ENCODE data around the gene EDN3. TPM values are rescaled to one million over a fixed set of nuclear protein-coding genes. Genes with fewer than 3 reads are reported as not detected.

EDN3 gene
- polyA plus RNA-seq, 1 donor (not counting 4 experiments of a cell fraction or from before 2014, with no cell fraction given) = not detected

DNA sequence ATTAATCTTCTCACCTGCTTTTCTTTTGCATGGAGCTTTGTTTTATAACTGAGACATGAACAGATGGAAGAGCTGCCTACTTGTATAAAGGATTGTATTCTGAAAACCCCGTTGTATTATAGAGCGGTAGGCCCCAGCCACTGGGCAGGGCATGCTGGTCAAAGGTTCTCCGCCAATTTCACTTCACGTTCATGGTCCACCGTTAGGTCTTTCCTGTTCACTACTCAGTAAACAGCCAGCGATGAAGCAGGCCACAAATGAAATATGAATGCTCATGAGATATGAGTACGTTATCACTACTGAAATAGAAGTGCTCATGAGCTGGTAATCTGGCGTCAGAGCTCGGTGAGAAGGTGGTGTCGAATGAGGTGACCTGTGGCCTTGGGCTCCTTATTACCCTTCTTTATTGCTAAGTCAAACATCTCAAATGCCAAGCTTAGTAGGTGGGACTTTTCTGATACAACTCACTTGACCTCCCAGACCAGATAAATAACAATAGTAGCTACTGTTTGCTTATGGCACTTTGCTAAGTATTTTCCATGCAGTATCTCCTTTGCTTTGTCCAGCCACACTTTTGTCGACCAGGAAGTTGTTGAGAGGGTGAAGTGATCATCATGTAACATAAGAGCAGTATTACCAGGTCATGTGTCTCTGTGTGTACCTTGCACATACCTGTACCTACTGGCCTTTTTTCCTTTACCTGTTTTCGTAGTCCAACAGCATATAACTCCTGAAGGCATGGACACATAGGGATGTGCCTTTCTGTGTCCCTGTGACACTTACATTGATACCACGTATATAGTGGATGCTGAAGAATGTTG is 16.7 kb downstream of the EDN3 start:
- Histone ChIP-seq H3K9me3 (ENCODE audit: control insufficient read depth, low read depth, low read length) (no peaks in the 10 kb centered on the region), H3K9ac (ENCODE audit: control insufficient read depth, extremely low read depth, insufficient read depth, low read length) (no peak overlapping the region), H3K79me2 (ENCODE audit: control insufficient read depth, insufficient read depth, low read length) (no peaks in the 10 kb centered on the region), H3K4me1 (ENCODE audit: control insufficient read depth, extremely low read depth, insufficient read depth, low read length) (no peaks in the 10 kb centered on the region), H3K9me1 (ENCODE audit: control insufficient read depth, extremely low read depth, insufficient read depth, low read length) (no peaks in the 10 kb centered on the region), H3K4me3 (ENCODE audit: control insufficient read depth in 2 of 3, extremely low read depth in 1 of 3, insufficient read depth in 2 of 3, low read depth in 1 of 3, low read length in 3 of 3) (no peak overlapping the region), H3K36me3 (ENCODE audit: control insufficient read depth in 2 of 2, extremely low read depth in 1 of 2, insufficient read depth in 2 of 2, low read length in 2 of 2) (no peaks in the 10 kb centered on the region), H2AFZ (ENCODE audit: control insufficient read depth, low read length) (no peak overlapping the region), H3K27ac (ENCODE audit: control insufficient read depth, insufficient read depth, low read length) (no peak overlapping the region), H3K27me3 (ENCODE audit: control insufficient read depth, extremely low read depth, insufficient read depth, low read length) (no peaks in the 10 kb centered on the region), H4K20me1 (ENCODE audit: control insufficient read depth, extremely low read depth, insufficient read depth, low read length) (no peaks in the 10 kb centered on the region), H3K4me2 (ENCODE audit: control insufficient read depth, extremely low read depth, insufficient read depth, low read depth, low read length) (no peak overlapping the region)
- dilution Hi-C loops (cut with MboI; ENCODE audit: extremely low pct_ligation_motif_present, low sequenced_read_pairs) = no loop called here
- FAIRE-seq (no peak), DNase-seq (ENCODE audit: low read depth, low spot score) (no peak)
- TF ChIP-seq, protein P1, sequence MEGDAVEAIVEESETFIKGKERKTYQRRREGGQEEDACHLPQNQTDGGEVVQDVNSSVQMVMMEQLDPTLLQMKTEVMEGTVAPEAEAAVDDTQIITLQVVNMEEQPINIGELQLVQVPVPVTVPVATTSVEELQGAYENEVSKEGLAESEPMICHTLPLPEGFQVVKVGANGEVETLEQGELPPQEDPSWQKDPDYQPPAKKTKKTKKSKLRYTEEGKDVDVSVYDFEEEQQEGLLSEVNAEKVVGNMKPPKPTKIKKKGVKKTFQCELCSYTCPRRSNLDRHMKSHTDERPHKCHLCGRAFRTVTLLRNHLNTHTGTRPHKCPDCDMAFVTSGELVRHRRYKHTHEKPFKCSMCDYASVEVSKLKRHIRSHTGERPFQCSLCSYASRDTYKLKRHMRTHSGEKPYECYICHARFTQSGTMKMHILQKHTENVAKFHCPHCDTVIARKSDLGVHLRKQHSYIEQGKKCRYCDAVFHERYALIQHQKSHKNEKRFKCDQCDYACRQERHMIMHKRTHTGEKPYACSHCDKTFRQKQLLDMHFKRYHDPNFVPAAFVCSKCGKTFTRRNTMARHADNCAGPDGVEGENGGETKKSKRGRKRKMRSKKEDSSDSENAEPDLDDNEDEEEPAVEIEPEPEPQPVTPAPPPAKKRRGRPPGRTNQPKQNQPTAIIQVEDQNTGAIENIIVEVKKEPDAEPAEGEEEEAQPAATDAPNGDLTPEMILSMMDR (optimal IDR thresholded peaks at IDR 0.05 in 1 of 3, IDR thresholded peaks at IDR 0.05 in 1 of 3, conservative IDR thresholded peaks at IDR 0.05 in 1 of 3; ENCODE audit: extremely low read depth in 1 of 3, insufficient read depth in 2 of 3, low read length in 3 of 3) = no peak

DNA sequence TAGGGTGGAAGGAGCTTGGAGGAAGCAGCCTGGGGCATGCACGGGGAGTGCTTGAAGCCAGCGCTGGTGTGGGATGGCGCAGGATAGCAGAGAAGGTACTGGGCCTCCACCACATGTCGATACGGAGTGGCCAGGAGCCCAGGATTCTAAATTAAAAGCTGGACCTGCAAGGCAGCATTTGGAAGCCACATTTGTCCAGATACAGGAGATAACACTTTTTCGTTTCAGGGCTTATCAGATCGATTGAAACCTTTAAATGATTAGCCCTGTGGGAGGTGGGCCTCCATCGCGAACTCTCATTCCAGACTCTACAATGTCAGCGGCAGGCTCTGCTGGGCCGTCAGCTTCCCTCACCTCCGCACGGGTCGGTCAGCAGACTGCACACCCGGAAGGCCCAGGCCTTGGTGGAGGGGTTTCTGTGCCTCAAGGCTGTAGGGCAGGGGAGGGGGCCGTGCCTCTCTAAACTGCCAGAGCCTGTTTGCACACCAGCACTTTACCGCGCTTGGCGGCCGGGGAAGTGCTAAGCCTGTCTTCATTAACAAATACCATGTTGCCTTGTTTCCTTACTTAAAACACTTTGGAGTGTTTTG is 17.9 kb downstream of the EDN3 start:
- Histone ChIP-seq H3K79me2 (ENCODE audit: control insufficient read depth, insufficient read depth, low read length) (no peaks in the 10 kb centered on the region), H3K27me3 (ENCODE audit: control insufficient read depth, extremely low read depth, insufficient read depth, low read length) (no peaks in the 10 kb centered on the region)

More for the DNA sequence above, 17.9 kb downstream of the EDN3 start:
- DNase-seq (ENCODE audit: low read depth, low spot score) = no peak
- Histone ChIP-seq H3K4me2 (ENCODE audit: control insufficient read depth, extremely low read depth, insufficient read depth, low read depth, low read length) (no peak overlapping the region), H2AFZ (ENCODE audit: control insufficient read depth, low read length) (no peak overlapping the region), H3K9me3 (ENCODE audit: control insufficient read depth, low read depth, low read length) (no peaks in the 10 kb centered on the region), H3K36me3 (ENCODE audit: control insufficient read depth in 2 of 2, extremely low read depth in 1 of 2, insufficient read depth in 2 of 2, low read length in 2 of 2) (no peaks in the 10 kb centered on the region), H4K20me1 (ENCODE audit: control insufficient read depth, extremely low read depth, insufficient read depth, low read length) (no peaks in the 10 kb centered on the region), H3K4me3 (ENCODE audit: control insufficient read depth in 2 of 3, extremely low read depth in 1 of 3, insufficient read depth in 2 of 3, low read depth in 1 of 3, low read length in 3 of 3) (no peak overlapping the region), H3K9ac (ENCODE audit: control insufficient read depth, extremely low read depth, insufficient read depth, low read length) (no peak overlapping the region), H3K9me1 (ENCODE audit: control insufficient read depth, extremely low read depth, insufficient read depth, low read length) (no peaks in the 10 kb centered on the region), H3K4me1 (ENCODE audit: control insufficient read depth, extremely low read depth, insufficient read depth, low read length) (no peaks in the 10 kb centered on the region), H3K27ac (ENCODE audit: control insufficient read depth, insufficient read depth, low read length) (no peak overlapping the region)
- no peak for TF ChIP-seq EZH2 (IDR thresholded peaks at IDR 0.05; ENCODE audit: low read length)
- TF ChIP-seq, protein P1 (optimal IDR thresholded peaks at IDR 0.05 in 1 of 3, IDR thresholded peaks at IDR 0.05 in 1 of 3, conservative IDR thresholded peaks at IDR 0.05 in 1 of 3; ENCODE audit: extremely low read depth in 1 of 3, insufficient read depth in 2 of 3, low read length in 3 of 3) = no peak
- no peak for FAIRE-seq
- dilution Hi-C loops (cut with MboI; ENCODE audit: extremely low pct_ligation_motif_present, low sequenced_read_pairs) = no loop called here

All from keratinocyte (primary cell).